ENCODE data around the gene CAPS.
A peak's percentile ranks its signal among the peaks of the same experiment; 100 is the strongest.

The CAPS gene

DNA sequence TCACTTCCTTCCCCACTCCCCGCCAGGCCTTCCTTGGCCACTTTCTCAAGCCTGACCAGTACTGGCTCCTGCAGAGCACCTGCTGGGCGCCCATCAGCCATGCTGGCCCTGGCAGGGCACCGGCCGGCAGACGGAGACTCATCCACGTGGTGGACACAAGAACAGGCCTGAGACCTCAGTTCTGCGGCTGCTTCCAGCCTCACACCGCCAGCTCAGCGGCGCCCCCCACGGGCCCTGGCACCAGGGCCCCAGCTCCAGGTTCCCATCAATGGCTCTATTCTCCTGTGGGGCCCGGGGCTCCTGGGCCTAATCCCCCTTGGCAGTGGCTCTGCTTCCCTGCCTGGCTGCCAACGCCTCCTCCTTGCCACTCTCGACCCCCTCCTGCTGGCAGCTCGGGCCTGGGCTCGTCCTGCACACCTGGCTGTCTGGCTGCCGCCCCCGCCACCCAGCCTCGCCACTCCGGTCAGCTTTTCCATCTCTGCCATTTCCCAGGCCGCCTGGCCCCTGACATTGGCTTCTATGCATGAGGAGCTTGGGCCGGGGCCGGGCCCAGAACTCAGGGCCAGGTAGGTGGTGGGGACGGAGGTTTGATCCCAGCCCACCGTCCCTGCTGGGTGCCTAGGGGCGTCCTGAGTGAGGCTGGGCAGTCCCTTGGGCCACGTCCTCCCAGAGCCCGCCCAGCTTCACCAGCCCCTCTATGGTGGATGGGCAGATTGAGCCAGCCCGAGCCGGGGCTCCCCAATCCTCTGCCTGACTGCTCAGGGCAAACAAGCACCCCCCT, 16.7 kb upstream of the CAPS start:
- TF ChIP-seq, protein P1, sequence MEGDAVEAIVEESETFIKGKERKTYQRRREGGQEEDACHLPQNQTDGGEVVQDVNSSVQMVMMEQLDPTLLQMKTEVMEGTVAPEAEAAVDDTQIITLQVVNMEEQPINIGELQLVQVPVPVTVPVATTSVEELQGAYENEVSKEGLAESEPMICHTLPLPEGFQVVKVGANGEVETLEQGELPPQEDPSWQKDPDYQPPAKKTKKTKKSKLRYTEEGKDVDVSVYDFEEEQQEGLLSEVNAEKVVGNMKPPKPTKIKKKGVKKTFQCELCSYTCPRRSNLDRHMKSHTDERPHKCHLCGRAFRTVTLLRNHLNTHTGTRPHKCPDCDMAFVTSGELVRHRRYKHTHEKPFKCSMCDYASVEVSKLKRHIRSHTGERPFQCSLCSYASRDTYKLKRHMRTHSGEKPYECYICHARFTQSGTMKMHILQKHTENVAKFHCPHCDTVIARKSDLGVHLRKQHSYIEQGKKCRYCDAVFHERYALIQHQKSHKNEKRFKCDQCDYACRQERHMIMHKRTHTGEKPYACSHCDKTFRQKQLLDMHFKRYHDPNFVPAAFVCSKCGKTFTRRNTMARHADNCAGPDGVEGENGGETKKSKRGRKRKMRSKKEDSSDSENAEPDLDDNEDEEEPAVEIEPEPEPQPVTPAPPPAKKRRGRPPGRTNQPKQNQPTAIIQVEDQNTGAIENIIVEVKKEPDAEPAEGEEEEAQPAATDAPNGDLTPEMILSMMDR (IDR thresholded peaks at IDR 0.05; ENCODE audit: control extremely low read depth, extremely low read depth, low read depth, missing control alignments) = peak; percentile 14
- POLR2A ChIA-PET = no interaction called here

DNA sequence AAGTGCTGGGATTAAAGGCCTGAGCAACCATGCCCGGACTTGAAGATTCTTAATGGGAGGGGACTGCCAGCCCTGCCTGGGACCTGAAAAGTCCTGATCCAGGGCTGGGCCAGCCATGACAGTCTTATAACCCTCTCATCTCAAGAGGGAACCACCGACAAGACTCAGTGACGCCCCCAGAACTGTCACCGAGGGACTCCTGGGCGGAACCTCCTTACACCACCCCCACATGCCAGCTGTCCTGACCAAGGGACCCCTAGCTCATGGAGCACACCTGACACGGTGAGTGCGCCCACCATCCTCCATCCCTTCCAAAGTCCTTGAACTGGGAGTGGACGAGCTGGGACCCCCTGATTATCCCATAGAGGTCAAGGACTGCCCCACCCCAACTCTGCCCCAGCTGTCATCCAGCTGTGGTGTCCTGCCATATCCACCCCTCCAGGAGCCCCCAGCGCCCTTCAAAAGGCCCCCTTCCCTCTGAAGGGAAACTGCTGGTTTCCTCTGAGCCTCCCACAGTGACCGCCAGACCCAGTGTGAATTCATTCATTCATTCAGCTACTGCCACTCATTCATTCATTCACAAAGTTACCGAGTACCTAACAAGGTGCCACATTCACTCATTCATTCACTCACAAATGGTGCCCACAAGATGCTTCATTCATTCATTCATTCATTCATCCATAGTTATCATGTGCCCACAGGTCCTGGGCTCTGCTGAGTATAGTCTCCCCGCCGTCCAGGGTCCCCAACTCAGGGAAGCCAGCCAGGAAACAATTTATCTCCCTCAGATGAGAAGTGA, 14.1 kb upstream of the CAPS start:
- ChIA-PET CTCF (interaction anchor here (1.4 to 1.5 kb wide), 2 partner anchors 9 to 96 kb away, joined by 4 to 7 read pairs; no protein-coding TSS in a partner anchor), POLR2A (interaction anchor here (0.7 kb wide), 1 partner anchor 187 kb away, joined by 3 read pairs; no protein-coding TSS in a partner anchor)
- TF ChIP-seq, protein P1 (IDR thresholded peaks at IDR 0.05; ENCODE audit: control extremely low read depth, extremely low read depth, low read depth, missing control alignments) = no peak
- no peak for DNase-seq (ENCODE audit: extremely low spot score)

More for the DNA sequence above, 16.7 kb upstream of the CAPS start:
- no peak for DNase-seq (ENCODE audit: extremely low spot score)
- CTCF ChIA-PET = interaction anchor here (0.6 to 1.4 kb wide), 3 partner anchors 9 to 103 kb away, joined by 3 read pairs; no protein-coding TSS in a partner anchor

DNA sequence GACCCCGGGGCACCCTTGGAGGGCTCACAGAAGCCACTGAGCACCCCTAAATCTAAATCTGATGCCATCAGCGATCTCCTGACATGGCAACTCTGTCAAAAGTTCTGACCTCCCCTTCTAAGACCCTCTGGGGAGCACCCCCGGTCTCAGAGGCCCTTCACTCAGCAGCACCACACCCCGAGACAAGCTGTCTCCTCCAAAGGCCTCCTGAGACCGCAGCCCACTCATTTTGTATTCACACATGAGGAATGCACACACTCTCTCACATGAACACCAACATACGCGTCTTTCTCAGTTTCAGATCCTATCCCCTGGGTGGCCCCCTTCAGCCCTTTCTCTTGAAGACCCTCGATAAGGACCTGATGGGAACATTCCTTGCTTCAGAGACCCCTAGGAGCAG, 13.1 kb upstream of the CAPS start:
- ChIA-PET CTCF (interaction anchor here (1.4 kb wide), 1 partner anchor 10 kb away, joined by 4 read pairs; no protein-coding TSS in a partner anchor), POLR2A (interaction anchor here (0.7 kb wide), 1 partner anchor 188 kb away, joined by 3 read pairs; no protein-coding TSS in a partner anchor)
- DNase-seq (ENCODE audit: extremely low spot score) = no peak
- TF ChIP-seq, protein P1 (IDR thresholded peaks at IDR 0.05; ENCODE audit: control extremely low read depth, extremely low read depth, low read depth, missing control alignments) = no peak

DNA sequence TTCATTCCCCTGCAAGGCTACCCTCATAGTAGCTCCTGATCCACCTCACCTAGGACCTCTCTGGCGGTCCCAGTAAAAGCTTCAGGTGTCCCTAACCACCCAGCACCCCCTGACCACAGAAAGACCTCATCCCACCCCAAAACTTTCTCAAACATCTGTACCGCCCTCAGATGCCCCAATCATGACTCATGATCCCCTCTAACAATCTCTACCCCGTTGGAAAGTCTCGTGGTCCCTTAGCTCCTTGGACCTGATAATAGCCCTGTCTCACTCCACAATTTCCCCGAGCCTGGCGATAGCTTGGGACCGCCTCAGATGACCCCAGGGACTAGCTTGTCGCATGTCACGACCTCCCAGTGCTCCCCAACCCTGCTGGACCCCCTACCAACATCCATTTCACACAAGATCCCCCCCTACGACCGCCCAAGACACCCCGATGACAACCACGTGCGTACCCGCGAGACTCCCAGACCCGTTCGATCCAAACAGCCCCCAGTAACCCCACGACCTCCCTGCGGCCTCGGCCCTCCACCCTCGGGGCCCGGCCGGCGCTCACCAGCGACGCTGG, 10.9 kb upstream of the CAPS start:
- TF ChIP-seq, protein P1 (IDR thresholded peaks at IDR 0.05; ENCODE audit: control extremely low read depth, extremely low read depth, low read depth, missing control alignments) = no peak
- no peak for DNase-seq (ENCODE audit: extremely low spot score)
- CTCF ChIA-PET = interaction anchor here (0.7 to 3.1 kb wide), 11 partner anchors 10 to 316 kb away, joined by 3 to 19 read pairs (median 4); no protein-coding TSS in a partner anchor
- POLR2A ChIA-PET = interaction anchor here (0.6 to 2.7 kb wide), 5 partner anchors 10 to 1230 kb away, joined by 4 to 21 read pairs (median 6); partner anchors contain the start of gene RANBP3

DNA sequence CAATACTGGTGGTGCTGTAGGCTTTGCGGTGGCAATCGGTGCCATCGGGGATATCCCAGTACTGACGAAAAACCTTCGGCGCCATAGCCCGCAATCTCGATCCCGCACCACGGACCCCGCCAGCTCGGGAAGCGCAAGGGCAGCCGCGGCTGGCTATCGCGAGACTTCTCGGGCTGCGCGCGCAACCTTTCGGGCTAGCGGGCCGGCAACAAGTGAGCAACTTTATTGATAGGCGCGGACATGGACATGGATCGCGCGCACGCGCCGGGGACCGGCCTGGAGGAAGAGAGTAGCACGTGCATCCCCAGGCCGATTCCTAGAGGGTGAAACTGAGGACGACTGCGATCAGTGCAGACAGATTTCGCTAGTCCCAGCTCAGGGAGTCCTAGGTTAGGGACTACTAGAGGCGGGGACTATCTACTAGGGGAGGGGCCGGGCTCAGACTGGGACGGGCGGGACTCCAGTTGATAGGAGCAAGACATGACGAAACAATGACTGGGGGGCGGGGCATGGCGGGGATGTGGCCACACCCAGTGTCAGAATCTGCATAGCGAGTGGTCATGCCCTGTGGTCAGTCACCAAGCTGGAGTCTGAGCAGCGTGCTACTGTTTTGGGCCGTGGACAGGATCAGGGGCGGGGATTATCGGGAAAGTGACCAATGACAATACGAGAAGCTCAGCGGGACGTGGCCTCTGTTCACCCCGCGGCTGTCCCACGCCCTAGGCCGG, 10.3 kb upstream of the CAPS start, which contains the start of gene NDUFA11:
TSS of gene NDUFA11 (minus strand) at position 167 of the 728 bp plus-strand sequence. CDS start at position 85, 82 bp downstream.
- ChIA-PET CTCF (interaction anchor here (0.7 to 3.1 kb wide), 10 partner anchors 11 to 315 kb away, joined by 3 to 19 read pairs (median 6); no protein-coding TSS in a partner anchor), POLR2A (interaction anchor here (1.4 to 2.7 kb wide), 3 partner anchors 74 to 183 kb away, joined by 4 to 21 read pairs (median 5); partner anchors contain the start of genes CATSPERD, LONP1 and RANBP3)
- TF ChIP-seq, protein P1 (IDR thresholded peaks at IDR 0.05; ENCODE audit: control extremely low read depth, extremely low read depth, low read depth, missing control alignments) = no peak
- DNase-seq (ENCODE audit: extremely low spot score) = peak; percentile 92
